GM21825 (cell line): ENCODE results near the gene OR52R1.
"Not testable (repeated sequence)": the region's sequence is repeated elsewhere in the genome, so short reads cannot be mapped to it uniquely, and the experiment has no call there.

Source experiments
- ATAC-seq: cut with Tn5 transposase; IDR thresholded peaks from one replicate; pipeline ENCODE4 v1.9.1; 2021; ENCODE audit warnings: mild to moderate bottlenecking, moderate library complexity; ENCODE audit not compliant: unreplicated experiment

Gene OR52R1

GRCh38 chr11:4804280-4804679, at the start of gene OR52R1:
Gene OR52R1 (minus strand): TSS chr11:4804380. CDS start chr11:4804380, 0 bp downstream.
- ATAC-seq, result no peak

GRCh38 chr11:4851033-4851432, 46.9 kb upstream of the OR52R1 start:
- ATAC-seq, result no peak

- no peak for ATAC-seq
Measured at GRCh38 chr11:4848908-4849532, 44.8 kb upstream of the OR52R1 start, which contains the start of gene OR51S1. Gene OR51S1 (minus strand): TSS chr11:4849208. CDS start chr11:4849208, 0 bp downstream.

- no peak for ATAC-seq
Measured at GRCh38 chr11:4839851-4840549, 35.8 kb upstream of the OR52R1 start.

GRCh38 chr11:4830909-4831308, 26.7 kb upstream of the OR52R1 start:
- no peak for ATAC-seq

GRCh38 chr11:4830346-4830745, 26.2 kb upstream of the OR52R1 start:
- no peak for ATAC-seq

- ATAC-seq, result no peak
Measured at GRCh38 chr11:4826425-4826824, 22.2 kb upstream of the OR52R1 start.

GRCh38 chr11:4825132-4825531, 21.0 kb upstream of the OR52R1 start:
- no peak for ATAC-seq

GRCh38 chr11:4821021-4821420, 16.8 kb upstream of the OR52R1 start, which contains the start of gene OR51F2:
Gene OR51F2 (plus strand): TSS chr11:4821321. CDS start chr11:4821422, 101 bp downstream.
- no peak for ATAC-seq

- no peak for ATAC-seq
Measured at GRCh38 chr11:4809246-4809645, 5.1 kb upstream of the OR52R1 start.

GRCh38 chr11:4808476-4808875, 4.3 kb upstream of the OR52R1 start:
- ATAC-seq, result no peak

- not testable (repeated sequence) for ATAC-seq
Measured at GRCh38 chr11:4801316-4801715, 2.9 kb downstream of the OR52R1 start.

- ATAC-seq, result no peak
Measured at GRCh38 chr11:4798427-4799183, 5.6 kb downstream of the OR52R1 start.

GRCh38 chr11:4797206-4797605, 7.0 kb downstream of the OR52R1 start:
- ATAC-seq, result no peak

- ATAC-seq, result no peak
Measured at GRCh38 chr11:4782454-4782853, 21.7 kb downstream of the OR52R1 start.

GRCh38 chr11:4769838-4770237, 34.3 kb downstream of the OR52R1 start, which contains the start of gene OR51F1:
Gene OR51F1 (minus strand): TSS chr11:4769938. CDS start chr11:4769938, 0 bp downstream.
- no peak for ATAC-seq

GRCh38 chr11:4768094-4768493, 36.1 kb downstream of the OR52R1 start:
- no peak for ATAC-seq

- no peak for ATAC-seq
Measured at GRCh38 chr11:4766420-4767043, 37.6 kb downstream of the OR52R1 start.

GRCh38 chr11:4763096-4763495, 41.1 kb downstream of the OR52R1 start:
- ATAC-seq, result no peak
